ENCODE results near the gene PEX13.

The PEX13 gene

DNA sequence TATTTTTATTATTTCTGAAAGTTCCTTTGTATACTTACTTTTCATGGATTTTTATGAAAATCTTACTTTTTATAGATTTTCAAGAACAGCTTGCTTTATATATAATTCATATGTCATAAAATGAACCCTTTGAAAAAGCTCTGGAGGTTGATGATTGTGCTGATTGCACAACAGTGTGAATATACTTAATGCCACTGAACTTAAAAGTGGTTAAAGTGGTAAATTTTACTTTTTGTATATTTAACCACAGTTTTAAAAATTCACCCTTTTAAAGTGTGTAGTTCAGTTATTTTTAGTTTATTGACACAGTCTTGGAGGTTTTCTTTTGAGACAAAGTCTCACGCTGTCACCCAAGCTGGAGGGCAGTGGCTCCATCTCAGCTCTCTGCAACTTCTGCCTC lies 56.6 kb downstream of the PEX13 start:
- DNase-seq (ENCODE audit: low spot score): no peak

DNA sequence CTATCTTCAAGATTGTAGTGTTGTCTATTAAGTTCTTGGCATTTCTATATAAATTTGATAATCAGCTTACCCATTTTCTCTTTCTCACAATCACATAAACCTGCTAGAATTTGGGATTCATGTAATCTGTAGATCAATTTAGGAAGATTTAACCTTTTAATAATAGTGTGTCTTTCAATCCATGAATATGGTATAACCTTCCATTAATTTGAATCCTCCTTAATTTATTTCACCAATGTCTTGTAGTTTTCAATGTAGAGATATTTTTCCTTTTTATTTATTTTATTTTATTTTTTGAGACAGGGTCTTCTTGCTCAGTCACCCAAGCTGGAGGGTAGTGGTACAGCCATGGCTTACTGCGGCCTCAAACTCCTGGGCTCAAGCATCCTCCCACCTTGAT lies 68.4 kb downstream of the PEX13 start:
- no peak for DNase-seq (ENCODE audit: low spot score)

- no peak for DNase-seq (ENCODE audit: low spot score)
Observed at GRCh38 chr2:61089797-61090196, 72.3 kb downstream of the PEX13 start.

DNA sequence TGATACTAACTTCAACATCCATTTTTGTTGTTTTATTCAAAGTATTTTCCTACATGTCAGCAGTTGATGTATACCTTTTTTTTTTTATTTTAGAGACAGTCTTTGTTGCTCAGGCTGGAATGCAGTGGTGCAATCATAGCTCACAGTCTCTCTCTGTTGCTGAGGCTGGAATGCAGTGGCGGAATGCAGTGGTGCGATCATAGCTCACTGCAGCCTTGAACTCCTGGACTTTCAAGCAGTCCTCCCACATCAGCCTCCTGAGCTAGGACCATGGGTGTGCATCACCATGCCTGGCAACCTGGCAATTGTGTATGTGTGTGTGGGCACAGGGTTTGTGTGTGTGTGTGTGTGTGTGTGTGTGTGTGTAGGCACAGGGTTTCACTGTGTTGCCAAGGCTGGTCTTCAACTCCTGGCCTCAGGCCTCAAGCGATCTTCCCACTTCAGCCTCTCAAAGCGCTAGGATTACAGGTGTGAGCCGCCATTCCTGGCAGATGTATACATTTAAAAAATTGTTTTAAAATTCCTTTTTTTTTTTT lies 72.9 kb downstream of the PEX13 start:
- DNase-seq (ENCODE audit: low spot score): no peak

GRCh38 chr2:61091485-61091884 lies 74.0 kb downstream of the PEX13 start:
- DNase-seq (ENCODE audit: low spot score): no peak

DNA sequence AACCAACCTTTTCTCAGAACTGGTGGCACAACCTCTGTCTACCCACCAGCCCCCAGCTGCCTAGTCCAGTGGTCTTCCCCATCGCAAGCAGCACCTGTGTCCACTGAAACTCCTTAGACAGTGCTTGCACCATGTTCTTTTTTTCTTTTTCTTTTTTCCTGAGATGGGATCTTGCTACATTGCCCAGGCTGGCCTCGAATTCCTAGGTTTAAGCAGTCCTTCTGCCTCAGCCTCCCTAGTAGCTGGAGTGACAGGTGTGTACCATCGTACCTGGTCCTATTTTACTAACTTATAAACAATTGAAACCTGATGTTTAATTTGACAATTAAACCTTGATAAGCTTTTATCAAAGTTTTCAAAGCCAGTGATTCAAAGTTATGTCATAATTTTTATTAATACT lies 78.9 kb downstream of the PEX13 start:
- no peak for DNase-seq (ENCODE audit: low spot score)

DNA sequence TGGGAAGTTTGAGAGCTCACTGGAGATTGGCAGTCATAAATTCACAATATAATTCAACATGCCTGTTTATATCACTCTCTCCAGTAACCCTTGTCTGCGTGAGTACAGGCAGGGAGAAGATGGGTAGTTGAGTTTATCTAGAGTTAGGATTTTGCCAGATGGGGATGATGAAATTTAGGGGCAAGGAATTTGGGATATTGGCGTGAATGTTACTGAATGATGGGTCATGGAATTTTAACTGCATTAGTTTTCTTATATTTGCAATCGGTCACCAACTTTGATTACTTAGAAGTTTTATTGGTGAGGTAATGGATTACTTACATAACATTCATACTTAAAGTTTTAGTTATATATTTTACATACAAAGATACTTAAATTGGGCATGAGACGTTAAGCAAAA lies 83.3 kb downstream of the PEX13 start:
- no peak for DNase-seq (ENCODE audit: low spot score)

Data from LoVo (cell line).